HG02885 (cell line): ENCODE results near the gene ZHX3.
"Not testable (repeated sequence)": the region's sequence is repeated elsewhere in the genome, so short reads cannot be mapped to it uniquely, and the experiment has no call there.

Experiments used
- ATAC-seq: cut with Tn5 transposase; IDR thresholded peaks from one replicate; pipeline ENCODE4 v1.9.1; 2021; ENCODE audit warnings: mild to moderate bottlenecking; ENCODE audit not compliant: unreplicated experiment, poor library complexity

Gene ZHX3

DNA sequence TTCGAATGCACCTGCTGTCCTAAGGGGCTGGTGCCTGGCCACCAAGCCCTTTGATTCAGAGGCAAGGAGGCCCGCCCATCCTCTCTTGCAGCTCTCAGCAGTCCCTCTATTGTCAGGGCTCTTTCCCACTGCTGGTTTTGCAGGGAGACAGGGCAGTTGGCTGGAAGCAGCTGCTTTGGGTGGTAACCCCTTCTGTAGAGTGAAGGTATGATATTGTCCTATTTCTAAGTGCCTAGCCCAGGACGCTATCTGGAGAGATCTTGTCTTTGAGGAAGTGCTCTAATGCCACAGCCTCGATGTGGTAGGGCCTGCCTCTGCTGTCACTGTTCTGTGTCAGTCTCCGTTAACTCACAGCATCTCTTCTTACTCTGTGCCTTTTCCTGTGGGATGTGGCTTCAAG is 174.6 kb downstream of the ZHX3 start:
- ATAC-seq, result peak; percentile 39

DNA sequence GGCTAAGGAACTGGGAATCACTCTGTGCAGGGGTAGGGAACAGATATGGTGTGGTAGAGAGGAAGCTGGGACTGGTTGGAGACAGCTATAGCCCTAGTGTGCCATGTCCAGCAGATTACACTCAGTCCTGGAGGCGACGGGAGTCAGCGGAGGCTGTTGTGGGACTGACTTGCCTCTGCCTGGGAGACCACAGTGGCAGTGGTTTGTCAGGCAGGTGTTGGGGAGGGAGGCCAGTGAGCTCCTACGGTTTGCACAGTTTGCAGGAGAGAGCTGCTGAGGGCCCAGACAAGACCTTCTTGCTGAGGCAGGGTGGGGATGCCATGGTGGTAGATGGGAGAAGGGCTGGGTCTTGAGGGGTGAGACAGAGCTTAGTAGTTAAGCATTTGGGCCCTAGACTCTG is 175.3 kb downstream of the ZHX3 start:
- no peak for ATAC-seq

DNA sequence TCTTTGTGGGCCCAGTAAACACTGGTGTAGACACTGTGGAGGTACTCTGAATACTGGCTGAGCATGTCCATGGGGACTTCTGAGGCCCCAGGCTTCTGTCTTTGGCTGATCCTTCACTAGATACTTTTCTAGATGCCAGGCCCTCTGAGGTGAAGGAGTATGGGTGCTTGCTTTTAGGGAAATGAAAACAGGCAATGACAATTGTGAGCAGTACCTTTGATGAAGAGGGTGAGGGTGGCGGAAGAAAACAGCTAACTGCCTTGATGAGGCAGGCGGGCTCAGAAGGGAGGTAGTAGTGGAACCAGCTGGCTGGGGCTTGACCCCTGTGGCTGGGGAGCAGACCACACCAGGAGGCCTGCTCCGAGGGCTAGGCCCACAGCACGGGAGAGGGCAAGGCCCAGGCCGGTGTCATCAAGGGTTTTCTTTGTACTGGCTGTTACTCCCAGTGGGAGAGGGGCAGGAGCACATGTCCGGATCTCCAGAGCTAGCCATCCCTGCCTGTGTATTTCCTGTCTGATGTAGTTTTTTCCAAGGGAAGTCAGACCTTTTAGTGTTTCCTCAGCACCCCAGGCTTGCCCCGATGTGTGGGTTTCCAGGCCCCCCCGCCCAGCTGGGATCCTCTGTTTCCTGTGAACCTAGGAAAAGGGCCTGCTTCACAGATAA is 176.2 kb downstream of the ZHX3 start:
- no peak for ATAC-seq

DNA sequence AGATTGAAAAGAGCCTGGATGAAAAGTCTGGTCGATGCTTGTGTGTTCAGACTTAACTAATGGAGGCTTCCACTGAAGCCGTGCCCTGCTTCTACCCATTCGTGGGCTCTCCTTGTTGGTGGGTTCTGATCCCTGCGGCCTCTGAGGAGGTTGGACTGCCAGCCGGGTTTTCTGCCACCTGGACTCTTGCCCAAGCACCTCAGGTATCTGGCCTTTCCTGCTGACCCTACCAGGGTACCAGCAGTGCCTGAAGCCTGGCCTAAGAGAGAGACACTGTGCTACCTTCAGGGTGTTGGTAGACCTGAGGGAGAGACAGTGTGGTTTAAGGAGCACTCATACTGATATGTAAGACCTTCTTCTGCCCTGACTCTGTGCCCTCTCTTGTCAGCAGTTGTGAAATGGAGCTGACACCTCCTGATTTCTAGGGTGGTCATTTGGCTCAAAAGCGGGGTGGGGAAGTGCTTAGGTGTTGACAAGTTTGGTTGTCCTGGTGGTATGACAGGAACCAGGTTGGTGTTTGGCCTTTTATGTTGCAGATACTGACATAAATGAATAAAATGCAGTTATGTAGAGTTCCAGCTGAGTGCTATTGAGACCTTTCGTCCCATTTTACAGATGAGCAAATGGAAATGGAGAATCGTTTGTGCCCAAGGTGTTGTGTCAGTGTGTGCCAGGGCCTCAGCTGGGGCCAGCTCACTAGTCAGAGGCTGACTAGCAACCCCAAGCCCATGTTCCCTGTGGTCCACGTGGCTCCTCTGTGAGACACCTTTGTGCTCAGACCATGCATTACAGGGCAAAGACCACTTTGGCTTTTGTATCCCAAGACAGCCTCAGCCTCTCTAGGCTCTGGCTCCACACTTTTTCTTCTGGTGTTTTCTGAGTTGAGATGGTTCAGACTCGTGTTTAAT is 177.1 kb downstream of the ZHX3 start:
- no peak for ATAC-seq

DNA sequence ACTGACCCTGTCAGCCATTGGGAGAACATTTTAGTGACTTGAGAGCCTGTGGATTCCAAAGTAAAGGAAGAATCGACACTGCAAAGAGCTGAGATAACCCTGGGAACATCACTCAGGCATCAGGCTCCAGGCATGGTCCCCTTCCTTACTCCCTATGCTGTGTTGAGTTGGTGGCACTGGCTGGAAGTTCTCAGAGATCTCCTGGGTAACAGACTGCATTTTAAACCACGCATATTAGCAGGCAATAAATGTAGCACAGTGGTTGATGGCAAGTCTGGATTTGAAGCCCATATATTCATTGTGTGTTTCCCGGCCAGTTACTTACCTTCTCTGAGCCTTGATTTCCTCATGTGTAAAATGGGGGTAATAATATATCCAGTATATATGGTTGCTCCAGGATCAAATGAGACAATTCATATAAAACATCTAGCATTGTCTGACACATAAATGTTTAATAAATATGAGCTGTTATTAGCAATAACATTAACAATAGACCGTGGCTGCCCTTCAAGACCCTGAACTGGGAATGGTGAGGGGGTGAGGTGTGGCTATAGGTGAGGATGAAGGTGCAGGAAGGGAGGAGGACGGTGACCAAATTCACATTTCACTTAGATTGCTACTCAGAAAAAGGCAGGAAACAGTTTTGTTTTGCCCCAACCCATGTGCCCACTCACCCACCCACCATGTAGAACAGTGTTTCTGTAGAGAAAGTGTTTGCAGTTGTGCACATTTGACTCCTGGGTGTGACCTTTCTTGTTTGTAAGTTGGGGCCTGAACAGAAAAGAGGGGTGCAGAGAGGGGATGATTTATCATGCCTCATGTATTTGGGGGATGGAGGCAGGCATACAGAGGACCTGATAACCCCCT is 178.1 kb downstream of the ZHX3 start:
- no peak for ATAC-seq

DNA sequence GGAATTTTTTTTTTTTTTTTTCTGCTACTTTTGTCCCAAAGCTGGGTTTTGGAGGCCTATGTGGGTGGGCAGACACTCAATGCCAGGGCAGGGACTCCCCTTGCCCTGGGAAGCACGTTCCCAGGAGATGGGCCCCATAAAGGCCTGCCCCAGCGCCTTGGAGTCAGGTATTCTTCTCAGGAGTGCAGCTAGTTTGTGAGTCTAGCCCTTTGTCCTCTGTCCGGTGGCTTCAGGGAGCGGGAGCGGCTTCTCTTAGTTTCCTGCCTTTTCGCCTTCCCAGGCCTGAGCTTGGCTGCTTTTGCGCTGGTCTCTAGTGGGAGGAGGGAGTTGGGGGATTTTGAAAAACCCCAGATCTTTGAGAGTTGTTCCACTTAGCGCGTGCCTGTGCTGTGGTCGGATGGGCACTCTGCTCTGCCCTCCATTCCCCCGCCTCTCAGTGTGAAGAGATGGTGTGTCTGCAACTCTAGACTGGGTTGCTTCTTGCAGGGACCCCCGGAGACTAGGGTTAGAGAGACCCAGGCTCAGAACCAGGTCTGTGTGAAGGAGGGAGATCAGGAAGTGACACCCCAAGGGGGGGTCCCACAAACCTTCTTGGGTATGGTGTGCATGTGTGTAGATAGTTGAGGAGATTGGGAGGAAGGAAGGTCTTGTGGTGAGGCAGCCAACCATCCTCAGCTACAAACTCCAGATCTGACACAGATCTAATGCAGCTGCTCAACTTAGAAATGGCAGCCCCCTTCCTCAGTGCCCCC is 178.9 kb downstream of the ZHX3 start:
- ATAC-seq, result no peak

DNA sequence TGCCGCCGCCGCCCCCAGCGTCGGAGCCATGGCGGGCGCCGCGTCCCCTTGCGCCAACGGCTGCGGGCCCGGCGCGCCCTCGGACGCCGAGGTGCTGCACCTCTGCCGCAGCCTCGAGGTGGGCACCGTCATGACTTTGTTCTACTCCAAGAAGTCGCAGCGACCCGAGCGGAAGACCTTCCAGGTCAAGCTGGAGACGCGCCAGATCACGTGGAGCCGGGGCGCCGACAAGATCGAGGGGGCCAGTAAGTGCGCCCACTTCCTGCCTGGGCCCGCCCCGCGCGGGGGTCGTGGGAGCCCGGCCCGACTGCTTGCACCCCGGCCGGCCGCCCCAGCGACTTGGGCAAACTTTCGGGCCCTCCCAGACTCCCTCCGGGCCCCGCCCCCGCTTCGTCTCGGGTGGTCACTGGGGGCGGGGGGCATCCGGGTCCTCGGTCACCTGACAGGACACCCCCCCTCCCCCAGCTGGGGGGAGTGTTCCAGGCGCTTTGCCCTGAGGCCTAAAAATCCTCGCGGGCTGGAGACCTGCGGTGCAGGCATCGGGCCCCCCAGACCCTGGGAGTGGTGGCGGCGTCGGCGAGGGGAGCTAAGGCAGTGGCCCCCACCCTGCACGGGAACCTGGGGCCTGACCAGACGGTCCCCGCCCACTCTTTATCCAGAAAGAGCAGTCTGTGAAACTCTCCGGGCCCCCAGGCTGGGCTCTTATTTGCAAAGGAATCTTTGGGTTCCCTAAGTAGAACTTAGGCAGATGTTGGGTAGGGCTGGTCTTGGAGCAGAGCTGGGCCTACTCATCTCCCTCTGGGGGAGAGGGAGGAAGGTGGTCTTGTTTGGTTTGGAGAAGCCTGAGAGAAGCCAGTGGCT is 179.7 kb downstream of the ZHX3 start:
- ATAC-seq, result peak; percentile 12

DNA sequence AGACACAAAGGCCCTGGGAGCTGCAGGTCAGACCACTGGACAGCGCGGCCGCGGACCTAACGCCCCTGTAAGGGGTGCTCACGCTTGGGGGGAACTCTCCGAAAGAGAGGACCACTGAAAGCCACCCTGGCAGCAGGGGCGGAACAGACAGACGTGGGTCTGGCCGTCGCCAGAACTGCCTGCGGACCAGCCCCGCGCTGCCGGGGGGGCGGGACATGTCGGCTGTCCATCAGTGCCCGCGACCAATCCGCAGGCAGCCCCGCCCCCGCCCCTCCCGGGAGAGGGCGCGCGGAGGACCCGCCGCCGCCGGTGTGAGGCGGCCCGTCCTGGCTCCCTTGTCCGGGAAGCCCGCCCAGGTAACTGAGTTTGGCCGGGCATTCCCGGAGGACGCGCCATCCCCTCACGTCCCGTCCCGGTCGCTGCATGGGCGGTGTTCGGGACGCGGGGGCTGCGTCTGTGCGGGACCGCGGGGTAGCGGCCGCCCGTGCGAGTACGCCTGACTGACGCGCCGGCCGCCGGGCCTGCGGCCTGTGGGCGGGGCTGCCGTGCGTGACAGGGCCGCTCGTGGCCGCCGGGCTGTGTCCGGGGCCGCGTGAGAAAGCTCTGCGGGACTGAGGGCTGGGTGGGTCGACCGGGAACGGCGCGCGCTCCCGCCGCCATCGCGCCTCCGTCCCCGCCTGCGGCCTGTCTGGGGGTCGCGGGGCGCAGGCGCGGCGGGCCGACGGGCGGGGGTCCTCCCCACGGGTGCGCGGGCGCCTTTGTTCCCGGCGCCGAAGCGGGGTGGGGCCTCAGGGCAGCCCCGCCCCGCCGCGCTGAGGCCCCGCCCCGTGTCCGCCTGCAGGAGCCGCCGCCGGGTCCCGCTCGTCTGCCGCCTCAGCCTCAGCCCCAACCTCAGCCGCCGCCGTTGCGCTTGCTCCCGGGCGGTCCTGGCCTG is 180.6 kb downstream of the ZHX3 start, which contains the start of gene PLCG1:
Gene PLCG1 (plus strand): TSS at position 864 of the 934 bp plus-strand sequence. CDS start 99 bp downstream, outside the sequence.
- ATAC-seq, result peak; percentile 62

DNA sequence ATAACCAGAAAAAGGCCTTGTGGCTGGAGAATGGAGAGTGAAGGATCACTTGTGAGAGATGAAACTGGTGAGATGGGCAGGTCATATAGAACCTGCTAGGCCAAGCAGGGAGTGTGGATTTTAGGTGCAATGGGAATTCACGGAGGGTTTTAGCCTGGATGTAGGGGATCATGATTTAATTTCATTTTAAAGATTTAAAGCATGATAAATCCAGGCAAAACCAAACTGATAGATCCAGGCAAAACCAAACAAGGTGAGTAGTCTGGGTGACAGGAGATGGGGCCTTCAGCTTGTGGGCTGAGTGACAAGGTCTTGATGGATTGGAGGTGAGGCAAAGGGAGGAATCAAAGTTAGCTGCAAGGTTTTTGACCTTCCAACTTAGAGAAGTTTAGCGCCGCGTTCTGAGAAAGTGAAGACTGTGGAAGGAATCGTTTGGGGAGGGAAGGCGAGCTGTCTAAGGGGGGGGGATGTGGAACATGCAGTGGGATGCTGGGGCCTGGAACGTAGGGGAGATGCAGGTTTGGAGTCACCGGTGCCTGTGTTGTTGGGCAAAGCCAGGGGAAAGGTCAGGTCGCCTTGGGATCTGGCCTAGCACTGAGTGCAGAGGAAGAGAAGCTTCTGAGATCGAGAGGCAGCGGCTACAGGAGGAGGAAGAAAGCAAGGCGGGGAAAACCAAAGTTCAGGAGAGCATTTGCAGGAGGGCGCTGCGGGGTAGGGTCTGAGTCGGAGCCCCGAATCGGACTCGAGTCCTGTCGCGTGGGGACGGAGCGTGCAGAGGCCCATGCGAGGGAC is 181.4 kb downstream of the ZHX3 start:
- ATAC-seq, result no peak

DNA sequence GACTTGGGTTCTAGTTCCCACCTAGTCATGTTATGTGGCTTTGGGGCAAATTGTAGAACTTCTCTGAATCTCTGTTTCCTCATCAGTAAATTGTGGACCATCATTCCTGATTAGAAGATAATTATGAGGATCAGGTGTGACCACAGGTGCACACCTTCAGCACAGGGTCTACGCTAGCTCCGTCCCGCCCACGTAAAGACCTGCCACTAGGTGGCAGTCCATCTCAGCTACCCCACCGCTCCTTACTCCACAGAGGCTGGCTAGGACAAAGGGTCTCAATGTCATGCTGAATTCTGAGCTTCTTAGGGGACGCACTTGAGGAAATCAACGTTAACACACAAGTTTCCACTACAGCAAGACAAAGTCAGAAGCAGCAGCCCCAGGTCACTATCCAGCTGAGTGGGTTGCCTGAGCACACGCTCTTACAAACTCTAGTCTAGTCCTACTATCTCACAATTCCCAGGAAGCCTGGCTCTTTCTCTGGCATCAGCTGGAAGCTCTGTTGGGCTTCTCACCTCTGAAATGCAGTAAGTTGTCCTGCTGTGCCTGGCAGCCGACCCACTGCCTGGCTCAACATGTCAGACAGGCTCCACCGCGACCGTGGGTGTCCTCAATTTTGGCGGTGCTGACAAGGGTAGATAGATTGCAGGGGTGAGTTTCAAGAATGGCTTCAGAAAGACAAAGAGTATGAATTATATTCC is 182.2 kb downstream of the ZHX3 start:
- ATAC-seq, result no peak

DNA sequence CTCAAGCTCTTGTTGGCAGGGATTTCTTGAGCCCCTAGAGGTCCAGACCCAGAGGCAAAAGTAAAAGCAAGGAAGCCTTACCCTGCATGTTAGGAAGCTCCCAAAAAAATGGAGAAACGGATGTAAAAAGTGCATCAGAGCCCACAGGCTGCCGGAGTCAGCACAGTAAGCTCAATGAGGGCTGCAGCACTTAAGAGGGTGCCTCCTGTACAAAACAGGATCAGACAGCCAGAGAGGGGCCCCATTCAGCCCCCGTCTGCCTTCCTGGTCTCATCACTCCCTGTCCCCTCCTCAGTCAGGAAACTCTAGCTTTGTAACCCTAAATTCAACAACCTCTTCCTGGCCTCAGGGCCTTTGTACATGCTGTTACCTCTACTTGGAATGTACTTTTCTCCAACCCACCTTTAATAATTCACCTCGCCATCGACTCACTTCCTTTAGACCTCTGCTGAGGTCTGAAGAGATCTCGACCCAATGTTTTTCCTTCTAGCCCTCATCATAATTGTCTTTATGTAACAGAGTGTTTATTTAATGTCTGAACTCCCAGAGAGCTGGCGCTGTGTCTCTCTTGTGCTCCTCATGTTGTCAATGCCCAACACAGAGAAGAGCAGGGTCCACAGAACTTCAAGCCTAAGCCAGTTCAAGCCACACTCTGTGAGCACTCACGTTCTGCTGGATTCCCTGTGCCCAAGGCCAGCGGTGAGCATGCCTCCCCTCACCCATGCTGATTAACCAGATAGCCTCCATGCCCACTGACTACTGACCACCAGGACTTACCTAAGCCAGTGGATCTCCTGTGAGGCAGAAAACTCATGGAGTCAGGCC is 183.0 kb downstream of the ZHX3 start:
- no peak for ATAC-seq

DNA sequence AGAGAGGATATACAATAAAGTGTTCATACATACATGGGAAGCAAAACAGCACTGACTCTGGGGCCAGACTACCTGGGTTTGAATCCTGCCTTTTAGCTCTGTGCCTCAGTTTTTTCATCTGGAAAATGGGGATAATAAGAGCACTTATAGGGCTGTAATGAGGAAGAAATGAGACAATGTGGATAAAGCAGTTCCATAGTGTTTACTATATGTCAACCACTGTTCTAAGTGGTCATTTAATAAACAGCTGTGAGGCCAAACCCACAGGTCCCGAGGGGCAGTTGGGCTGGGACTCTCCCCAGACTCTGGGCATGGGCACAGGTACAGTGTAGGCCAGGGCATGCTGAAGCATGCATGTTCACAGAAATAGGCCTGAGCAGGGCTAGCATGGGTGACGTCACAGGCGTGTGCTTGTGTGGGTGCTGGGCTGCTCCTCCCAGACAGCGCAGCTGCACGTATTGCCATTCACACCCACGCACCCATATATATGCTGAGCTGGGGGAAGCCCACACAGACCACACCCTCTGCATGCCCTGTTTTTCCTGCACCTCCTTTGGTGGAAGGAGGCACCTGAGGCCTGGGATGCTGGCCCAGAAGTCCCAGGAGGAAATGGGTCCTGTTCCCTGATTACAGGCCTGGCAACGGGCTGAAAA is 183.7 kb downstream of the ZHX3 start:
- peak; percentile 55 for ATAC-seq

DNA sequence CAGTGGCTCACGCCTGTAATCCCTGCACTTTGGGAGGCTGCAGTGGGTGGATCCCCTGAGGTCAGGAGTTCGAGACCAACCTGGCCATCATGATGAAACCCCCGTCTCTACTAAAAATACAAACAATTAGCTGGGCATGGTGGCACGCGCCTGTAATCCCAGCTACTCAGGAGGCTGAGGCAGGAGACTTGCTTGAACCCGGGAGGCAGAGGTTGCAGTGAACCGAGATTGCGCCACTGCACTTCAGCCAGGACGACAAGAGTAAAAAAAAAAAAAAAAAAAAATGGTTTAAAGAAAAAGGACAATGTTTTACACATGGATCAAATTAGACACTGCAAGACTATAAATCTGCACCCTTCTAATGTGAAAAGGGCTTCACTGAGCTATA is 185.1 kb downstream of the ZHX3 start:
- not testable (repeated sequence) for ATAC-seq

DNA sequence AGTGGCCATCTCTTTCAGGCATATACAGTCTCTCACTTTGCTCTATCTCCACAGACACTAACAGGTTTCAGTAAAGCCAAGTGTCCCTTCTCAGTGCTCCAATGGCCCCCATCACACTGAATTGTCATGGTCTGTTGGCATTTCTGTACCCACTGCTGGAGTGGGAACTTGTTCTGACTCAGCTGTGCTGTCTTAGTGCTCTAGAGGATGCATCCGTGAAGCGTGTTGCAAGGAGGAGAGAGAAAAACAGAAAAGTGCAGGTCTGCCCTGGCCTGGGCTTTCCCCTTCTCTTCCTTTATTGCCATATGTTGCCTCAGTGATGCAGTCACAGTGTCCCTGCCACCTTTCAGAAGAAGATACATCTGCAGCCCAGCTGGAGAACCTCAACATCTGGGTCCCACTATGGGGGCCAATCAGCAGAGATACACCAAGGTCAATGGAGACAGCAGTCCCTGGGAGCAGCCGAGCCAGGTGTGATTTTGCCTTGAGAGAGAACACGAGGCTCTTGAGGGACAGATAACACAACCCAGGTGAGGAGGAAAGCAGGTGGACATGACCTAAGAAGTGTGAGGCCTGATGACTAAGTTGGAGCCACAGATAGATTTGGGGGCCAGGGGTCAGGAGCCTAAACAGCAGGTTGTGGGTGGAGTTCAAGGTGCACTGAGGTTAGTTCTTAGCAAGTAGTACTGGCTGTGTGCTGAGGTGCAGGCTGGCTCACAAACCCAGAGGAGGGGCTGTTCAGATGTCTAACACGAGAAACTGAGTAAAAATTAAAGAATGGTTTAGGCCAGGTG is 185.7 kb downstream of the ZHX3 start:
- ATAC-seq, result no peak
